GM12891 (cell line): ENCODE results near the gene ZNF569.
"Not testable (repeated sequence)": the region's sequence is repeated elsewhere in the genome, so short reads cannot be mapped to it uniquely, and the experiment has no call there.

Experiments
- PAX5 ChIP-seq: IDR thresholded peaks from 2 replicates; pipeline ENCODE4 v1.6.1; 2011; ENCODE audit warnings: low read length, moderate library complexity, mild to moderate bottlenecking; ENCODE audit not compliant: insufficient read depth, severe bottlenecking
- POLR2A ChIP-seq: IDR thresholded peaks from 2 replicates; pipeline ENCODE4 v1.6.1; 2011; ENCODE audit warnings: low read depth, low read length, control low read depth
- POLR2AphosphoS5 ChIP-seq: IDR thresholded peaks from 2 replicates; pipeline ENCODE4 v1.6.1; 2011; ENCODE audit warnings: low read depth, low read length, control low read depth
- SPI1 ChIP-seq: IDR thresholded peaks from 2 replicates; pipeline ENCODE4 v1.6.1; 2011; ENCODE audit warnings: low read depth, low read length, control low read depth
- TAF1 ChIP-seq: IDR thresholded peaks from 2 replicates; pipeline ENCODE4 v1.6.1; 2011; ENCODE audit warnings: low read depth, low read length, control low read depth

DNA sequence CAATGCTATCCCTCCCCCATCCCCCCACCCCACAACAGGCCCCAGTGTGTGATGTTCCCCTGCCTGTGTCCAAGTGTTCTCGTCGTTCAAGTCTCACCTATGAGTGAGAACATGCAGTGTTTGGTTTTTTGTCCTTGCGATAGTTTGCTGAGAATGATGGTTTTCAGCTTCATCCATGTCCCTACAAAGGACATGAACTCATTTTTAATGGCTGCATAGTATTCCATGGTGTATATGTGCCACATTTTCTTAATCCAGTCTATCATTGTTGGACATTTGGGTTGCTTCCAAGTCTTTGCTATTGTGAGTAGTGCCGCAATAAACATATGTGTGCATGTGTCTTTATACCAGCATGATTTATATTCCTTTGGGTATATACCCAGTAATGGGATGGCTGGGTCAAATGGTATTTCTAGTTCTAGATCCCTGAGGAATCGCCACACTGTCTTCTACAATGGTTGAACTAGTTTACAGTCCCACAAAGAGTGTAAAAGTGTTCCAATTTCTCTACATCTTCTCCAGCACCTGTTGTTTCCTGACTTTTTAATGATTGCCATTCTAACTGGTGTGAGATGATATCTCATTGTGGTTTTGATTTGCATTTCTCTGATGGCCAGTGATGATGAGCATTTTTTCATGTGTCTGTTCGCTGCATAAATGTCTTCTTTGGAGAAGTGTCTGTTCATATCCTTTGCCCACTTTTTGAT lies 61.0 kb downstream of the ZNF569 start:
- TF ChIP-seq POLR2A, SPI1, POLR2AphosphoS5, TAF1, PAX5: not testable (repeated sequence)
